Activated CD8-positive, alpha-beta memory T cell treated with anti-CD3 and anti-CD28 coated beads, Interleukin-2, amount 50 U/mL, for 24 hours (primary cell): ENCODE results near the gene ITGB1.
A peak's percentile ranks its signal among the peaks of the same experiment; 100 is the strongest.
"Not testable (repeated sequence)": the region's sequence is repeated elsewhere in the genome, so short reads cannot be mapped to it uniquely, and the experiment has no call there.

Source experiments
- DNase-seq: peaks from one replicate; pipeline ENCODE4 v3.0.0-alpha.2; 2020; ENCODE audit errors: extremely low read depth

Gene ITGB1

GRCh38 chr10:32980558-32981468, 22.8 kb upstream of the ITGB1 start:
- peak; percentile 65 for DNase-seq

GRCh38 chr10:32980242-32980557, 22.2 kb upstream of the ITGB1 start:
- no peak for DNase-seq

DNA sequence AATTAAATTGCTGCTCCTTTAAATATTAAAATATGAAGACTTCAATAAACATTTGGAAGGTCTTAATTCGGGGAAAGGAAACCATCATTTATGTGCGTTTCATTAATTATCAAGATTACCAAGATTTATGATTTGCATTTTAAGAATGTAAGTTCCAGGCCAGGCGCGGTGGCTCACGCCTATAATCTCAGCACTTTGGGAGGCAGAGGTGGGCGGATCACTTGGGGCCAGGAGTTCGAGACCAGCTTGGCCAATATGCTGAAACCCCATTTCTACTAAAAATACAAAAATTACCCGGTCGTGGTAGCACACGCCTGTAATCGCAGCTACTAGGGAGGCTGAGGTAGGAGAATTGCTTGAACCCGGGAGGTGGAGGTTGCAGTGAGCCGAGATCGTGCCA, 21.7 kb upstream of the ITGB1 start:
- DNase-seq = not testable (repeated sequence)

DNA sequence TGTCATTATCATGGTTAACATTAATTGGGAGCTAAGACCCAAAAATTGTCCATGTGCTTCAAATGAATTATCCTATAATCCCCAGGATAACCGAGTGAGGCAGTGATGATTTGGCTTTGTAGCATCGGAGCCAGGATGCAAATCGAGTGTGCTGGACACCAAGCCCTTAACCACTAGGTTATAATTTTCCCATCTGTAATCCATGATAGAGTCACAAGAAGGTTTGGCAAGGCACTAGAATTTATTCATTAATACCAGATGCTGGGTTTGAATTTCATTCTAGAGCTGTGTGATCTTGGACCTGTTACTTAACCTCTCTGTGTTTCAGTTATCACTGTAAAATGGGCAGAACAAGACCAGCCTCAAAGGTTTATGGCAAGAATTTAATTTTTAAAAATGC, 21.0 kb upstream of the ITGB1 start:
- no peak for DNase-seq

GRCh38 chr10:32977846-32978809, 20.1 kb upstream of the ITGB1 start:
- not testable (repeated sequence) for DNase-seq

- DNase-seq = no peak
Measured at GRCh38 chr10:32976338-32976737, 18.3 kb upstream of the ITGB1 start.

- DNase-seq = no peak
Measured at GRCh38 chr10:32972929-32973328, 14.9 kb upstream of the ITGB1 start.

GRCh38 chr10:32972460-32972859, 14.4 kb upstream of the ITGB1 start:
- no peak for DNase-seq

- DNase-seq = no peak
Measured at GRCh38 chr10:32971536-32972091, 13.6 kb upstream of the ITGB1 start.

- DNase-seq = no peak
Measured at GRCh38 chr10:32970910-32971309, 12.9 kb upstream of the ITGB1 start.

- DNase-seq = no peak
Measured at GRCh38 chr10:32964270-32964669, 6.2 kb upstream of the ITGB1 start.

GRCh38 chr10:32963096-32963495, 5.1 kb upstream of the ITGB1 start:
- no peak for DNase-seq

DNA sequence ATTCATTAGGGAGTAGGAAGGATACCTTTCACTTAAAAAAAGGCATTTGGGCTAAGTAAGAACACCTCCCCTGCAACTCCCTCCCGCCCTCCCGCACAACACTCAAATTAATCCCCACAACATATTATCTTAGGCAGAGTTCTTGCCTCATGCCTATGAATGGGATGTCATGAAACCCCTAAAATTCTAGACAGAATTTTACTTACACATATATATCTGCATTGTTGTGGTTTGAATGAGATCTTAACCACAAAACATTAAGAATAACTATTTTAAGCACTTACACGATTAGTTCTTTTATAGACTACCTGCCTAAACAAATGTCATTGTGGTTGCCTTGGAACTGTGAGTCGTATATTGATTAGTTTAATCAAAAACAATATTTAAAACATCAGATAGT, 4.5 kb upstream of the ITGB1 start:
- no peak for DNase-seq

GRCh38 chr10:32961895-32962369, 3.9 kb upstream of the ITGB1 start:
- no peak for DNase-seq

- no peak for DNase-seq
Measured at GRCh38 chr10:32961343-32961894, 3.4 kb upstream of the ITGB1 start.

- no peak for DNase-seq
Measured at GRCh38 chr10:32960022-32960421, 2.0 kb upstream of the ITGB1 start.

- no peak for DNase-seq
Measured at GRCh38 chr10:32959006-32959920, 1.2 kb upstream of the ITGB1 start.

DNA sequence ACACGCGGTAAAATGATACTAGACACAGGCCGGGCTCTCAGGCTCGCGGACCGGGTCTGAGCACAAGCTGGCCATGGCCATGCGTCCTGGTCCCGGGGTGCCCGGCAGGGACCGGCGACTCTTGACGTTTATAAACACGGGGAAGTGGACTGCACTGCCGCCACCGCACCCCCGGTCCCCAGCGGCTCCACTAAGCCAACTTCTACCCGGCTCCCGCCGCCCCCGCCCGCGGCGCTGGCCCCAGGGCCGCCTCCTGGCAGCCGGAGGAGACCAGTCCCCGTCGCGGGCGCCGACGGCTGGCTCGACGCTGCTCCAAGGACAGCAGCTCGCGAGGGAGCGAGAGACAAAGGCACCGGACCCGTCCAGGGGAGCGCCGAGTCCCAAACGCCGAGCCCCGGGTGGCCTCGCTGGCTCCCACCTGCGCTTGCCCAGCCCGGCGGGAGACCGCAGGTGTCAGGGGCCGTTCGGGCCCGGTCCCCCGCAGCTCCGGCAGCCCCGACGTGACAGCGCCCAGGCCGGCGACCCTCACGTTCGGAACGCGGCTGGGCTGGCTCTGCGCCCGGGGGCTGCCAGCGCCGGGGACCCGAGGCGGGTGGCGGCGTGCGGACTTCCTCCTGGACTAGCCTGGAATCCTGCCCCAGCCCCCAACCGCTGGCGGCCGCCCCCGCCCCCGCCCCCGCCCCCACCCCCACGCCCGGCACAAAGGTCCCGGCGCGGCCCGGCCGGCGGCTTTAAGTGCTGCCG, 517 bp downstream of the ITGB1 start:
- no peak for DNase-seq

GRCh38 chr10:32956365-32957197, 1.4 kb downstream of the ITGB1 start:
- DNase-seq = no peak
